MM.1S (cell line): Measurements from ENCODE around the gene DLGAP1.

Experiments used
- CTCF ChIP-seq: fragments of 300-600 bp; sonication (generic); IDR thresholded peaks from 2 replicates; pipeline ENCODE4 v1.5.1; 2016; ENCODE audit warnings: antibody characterized with exemption, low read length, mixed read lengths
- EZH2 ChIP-seq: fragments of 300-600 bp; sonication (generic); optimal IDR thresholded peaks from 2 replicates; pipeline ENCODE3; 2017; ENCODE audit warnings: low read depth, mild to moderate bottlenecking, antibody characterized with exemption, low read length, mixed read lengths
- EZH2phosphoT487 ChIP-seq: fragments of 300-600 bp; sonication (generic); IDR thresholded peaks from 2 replicates; pipeline ENCODE4 v1.6.1; 2018; ENCODE audit warnings: antibody characterized with exemption, low read length

- TF ChIP-seq CTCF (no peak), EZH2 (no peak), EZH2phosphoT487 (no peak)
Measured at GRCh38 chr18:3461704-3462103, 993.4 kb downstream of the DLGAP1 start.
